ENCODE measurements around the gene BANP.
"Not testable (repeated sequence)": the region's sequence is repeated elsewhere in the genome, so short reads cannot be mapped to it uniquely, and the experiment has no call there.

The BANP gene

DNA sequence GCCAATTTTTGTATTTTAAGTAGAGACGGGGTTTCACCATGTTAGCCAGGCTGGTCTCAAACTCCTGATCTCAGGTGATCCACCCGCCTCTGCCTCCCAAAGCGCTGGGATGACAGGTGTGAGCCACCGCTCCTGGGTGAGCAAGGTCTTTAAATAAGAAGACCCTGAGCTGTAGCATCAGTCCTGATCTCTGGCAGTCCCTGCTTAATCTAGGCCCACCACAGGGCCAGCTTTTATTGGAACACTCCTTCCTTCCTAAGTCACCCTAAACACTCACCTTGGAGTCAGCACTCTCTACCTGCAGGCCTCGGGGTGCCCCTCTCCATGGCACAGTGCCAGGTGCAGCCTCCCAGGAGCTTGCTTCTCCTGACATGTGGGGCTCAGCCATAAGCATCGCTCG, 45.7 kb upstream of the BANP start:
- peak; percentile 90 for TF ChIP-seq ZNF10 (tag by site-specific recombination; IDR thresholded peaks at IDR 0.05)
- H3K9me3 ChIP-seq (ENCODE audit: control insufficient read depth, insufficient read depth, low read depth, low read length); H3K4me3 ChIP-seq (ENCODE audit: low read depth, low read length); H3K36me3 ChIP-seq (ENCODE audit: control insufficient read depth in 2 of 2, insufficient read depth in 1 of 2, low read length in 2 of 2); H3K27ac ChIP-seq (ENCODE audit: extremely low read depth, low read depth, low read length); POLR2A ChIA-PET; H3K4me1 ChIP-seq (ENCODE audit: control insufficient read depth, insufficient read depth, low read length): not testable (repeated sequence)
- CTCF ChIA-PET: interaction anchor here (0.7 to 1.6 kb wide), 4 partner anchors 34 to 117 kb away, joined by 3 to 5 read pairs (median 4); no protein-coding TSS in a partner anchor

DNA sequence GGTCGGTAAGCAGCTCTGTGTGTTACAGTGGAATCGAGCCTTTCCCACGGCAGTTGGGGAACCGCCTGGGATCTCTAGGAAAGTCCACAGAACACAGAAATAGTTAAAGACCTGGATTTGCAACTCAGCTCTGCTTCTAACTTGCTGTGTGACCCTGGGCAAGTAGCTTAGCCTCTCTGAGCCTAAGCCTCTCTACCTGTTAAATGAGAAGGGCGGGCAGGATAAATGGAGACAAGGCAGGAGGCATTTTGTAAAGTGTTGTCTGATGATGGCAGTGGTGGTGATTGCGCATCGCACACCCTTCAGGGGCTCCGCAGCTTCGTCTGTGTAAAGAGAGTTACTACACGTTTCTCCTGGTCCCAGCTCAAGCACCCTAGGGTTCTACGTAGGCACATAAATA, 43.1 kb upstream of the BANP start:
- H3K4me1 ChIP-seq (ENCODE audit: control insufficient read depth, insufficient read depth, low read length); H3K27ac ChIP-seq (ENCODE audit: extremely low read depth, low read depth, low read length); H3K9me3 ChIP-seq (ENCODE audit: control insufficient read depth, insufficient read depth, low read depth, low read length); H3K4me3 ChIP-seq (ENCODE audit: low read depth, low read length); H3K36me3 ChIP-seq (ENCODE audit: control insufficient read depth in 2 of 2, insufficient read depth in 1 of 2, low read length in 2 of 2); POLR2A ChIA-PET: not testable (repeated sequence)
- CTCF ChIA-PET: interaction anchor here (0.8 to 2.6 kb wide), 2 partner anchors 37 to 58 kb away, joined by 4 to 11 read pairs; no protein-coding TSS in a partner anchor
- peak; percentile 71; the same call in 1 of the 2 replicates for TF ChIP-seq ZNF768 (tag by site-specific recombination; IDR thresholded peaks at IDR 0.05)

- CTCF ChIA-PET: interaction anchor here (0.6 to 2.6 kb wide), 7 partner anchors 18 to 131 kb away, joined by 3 to 11 read pairs (median 3); no protein-coding TSS in a partner anchor
- H3K36me3 ChIP-seq (ENCODE audit: control insufficient read depth in 2 of 2, insufficient read depth in 1 of 2, low read length in 2 of 2); H3K27ac ChIP-seq (ENCODE audit: extremely low read depth, low read depth, low read length); H3K4me3 ChIP-seq (ENCODE audit: low read depth, low read length); H3K4me1 ChIP-seq (ENCODE audit: control insufficient read depth, insufficient read depth, low read length); H3K9me3 ChIP-seq (ENCODE audit: control insufficient read depth, insufficient read depth, low read depth, low read length); POLR2A ChIA-PET: not testable (repeated sequence)
- TF ChIP-seq ZEB2 (tag by site-specific recombination; IDR thresholded peaks at IDR 0.05) (0 out of 2 replicates have a peak, but pooled peaks have one; percentile 19), ZNF654 (tag by site-specific recombination; IDR thresholded peaks at IDR 0.05; ENCODE audit: low read depth) (peak; percentile 33; the same call in 1 of the 2 replicates), ZNF10 (tag by site-specific recombination; IDR thresholded peaks at IDR 0.05) (peak; percentile 94)
- TF ChIP-seq, protein P1, sequence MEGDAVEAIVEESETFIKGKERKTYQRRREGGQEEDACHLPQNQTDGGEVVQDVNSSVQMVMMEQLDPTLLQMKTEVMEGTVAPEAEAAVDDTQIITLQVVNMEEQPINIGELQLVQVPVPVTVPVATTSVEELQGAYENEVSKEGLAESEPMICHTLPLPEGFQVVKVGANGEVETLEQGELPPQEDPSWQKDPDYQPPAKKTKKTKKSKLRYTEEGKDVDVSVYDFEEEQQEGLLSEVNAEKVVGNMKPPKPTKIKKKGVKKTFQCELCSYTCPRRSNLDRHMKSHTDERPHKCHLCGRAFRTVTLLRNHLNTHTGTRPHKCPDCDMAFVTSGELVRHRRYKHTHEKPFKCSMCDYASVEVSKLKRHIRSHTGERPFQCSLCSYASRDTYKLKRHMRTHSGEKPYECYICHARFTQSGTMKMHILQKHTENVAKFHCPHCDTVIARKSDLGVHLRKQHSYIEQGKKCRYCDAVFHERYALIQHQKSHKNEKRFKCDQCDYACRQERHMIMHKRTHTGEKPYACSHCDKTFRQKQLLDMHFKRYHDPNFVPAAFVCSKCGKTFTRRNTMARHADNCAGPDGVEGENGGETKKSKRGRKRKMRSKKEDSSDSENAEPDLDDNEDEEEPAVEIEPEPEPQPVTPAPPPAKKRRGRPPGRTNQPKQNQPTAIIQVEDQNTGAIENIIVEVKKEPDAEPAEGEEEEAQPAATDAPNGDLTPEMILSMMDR (tag by site-specific recombination; IDR thresholded peaks at IDR 0.05): peak; percentile 62
- TF ChIP-seq, protein P2, sequence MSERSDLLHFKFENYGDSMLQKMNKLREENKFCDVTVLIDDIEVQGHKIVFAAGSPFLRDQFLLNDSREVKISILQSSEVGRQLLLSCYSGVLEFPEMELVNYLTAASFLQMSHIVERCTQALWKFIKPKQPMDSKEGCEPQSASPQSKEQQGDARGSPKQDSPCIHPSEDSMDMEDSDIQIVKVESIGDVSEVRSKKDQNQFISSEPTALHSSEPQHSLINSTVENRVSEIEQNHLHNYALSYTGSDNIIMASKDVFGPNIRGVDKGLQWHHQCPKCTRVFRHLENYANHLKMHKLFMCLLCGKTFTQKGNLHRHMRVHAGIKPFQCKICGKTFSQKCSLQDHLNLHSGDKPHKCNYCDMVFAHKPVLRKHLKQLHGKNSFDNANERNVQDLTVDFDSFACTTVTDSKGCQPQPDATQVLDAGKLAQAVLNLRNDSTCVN (tag by site-specific recombination; optimal IDR thresholded peaks at IDR 0.05): peak; percentile 28
These were observed 41.9 kb upstream of the BANP start for GRCh38 chr16:87909203-87909935.

- H3K36me3 ChIP-seq (ENCODE audit: control insufficient read depth in 2 of 2, insufficient read depth in 1 of 2, low read length in 2 of 2); H3K4me3 ChIP-seq (ENCODE audit: low read depth, low read length); H3K9me3 ChIP-seq (ENCODE audit: control insufficient read depth, insufficient read depth, low read depth, low read length); POLR2A ChIA-PET; H3K27ac ChIP-seq (ENCODE audit: extremely low read depth, low read depth, low read length); H3K4me1 ChIP-seq (ENCODE audit: control insufficient read depth, insufficient read depth, low read length): not testable (repeated sequence)
- CTCF ChIA-PET: interaction anchor here (1.4 kb wide), 1 partner anchor 60 kb away, joined by 3 read pairs; no protein-coding TSS in a partner anchor
- TF ChIP-seq ZNF629 (tag by site-specific recombination; IDR thresholded peaks at IDR 0.05): peak; percentile 96
- TF ChIP-seq ZBTB21 (tag by site-specific recombination; IDR thresholded peaks at IDR 0.05): peak; percentile 93
- TF ChIP-seq ATF2 (tag by site-specific recombination; IDR thresholded peaks at IDR 0.05; ENCODE audit: low read depth): peak; percentile 38
- TF ChIP-seq ZEB2 (tag by site-specific recombination; IDR thresholded peaks at IDR 0.05): peak; percentile 76
- TF ChIP-seq ZNF600 (tag by site-specific recombination; IDR thresholded peaks at IDR 0.05): peak; percentile 39; the same call in 1 of the 2 replicates
These were observed 40.0 kb upstream of the BANP start for GRCh38 chr16:87911106-87911763.

DNA sequence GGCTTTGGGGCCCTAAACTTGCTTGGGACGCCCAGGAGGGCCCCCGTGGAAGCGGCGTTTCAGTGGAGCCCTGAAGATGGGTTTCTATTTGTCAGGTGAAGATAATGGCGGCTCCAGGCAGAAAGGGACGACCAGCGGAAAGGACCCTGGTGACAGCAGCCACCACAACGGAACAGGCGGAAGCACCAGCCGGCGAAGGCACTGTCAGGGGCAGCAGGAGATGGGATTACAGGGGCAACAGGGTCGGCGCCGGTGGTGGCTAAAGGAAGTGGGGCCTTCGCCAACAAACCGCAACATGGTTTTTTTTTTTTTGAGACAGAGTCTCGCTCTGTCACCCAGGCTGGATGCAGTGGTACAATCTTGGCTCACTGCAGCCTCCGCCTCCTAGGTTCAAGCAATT, 38.5 kb upstream of the BANP start:
- H3K9me3 ChIP-seq (ENCODE audit: control insufficient read depth, insufficient read depth, low read depth, low read length); POLR2A ChIA-PET; H3K4me3 ChIP-seq (ENCODE audit: low read depth, low read length); CTCF ChIA-PET; H3K36me3 ChIP-seq (ENCODE audit: control insufficient read depth in 2 of 2, insufficient read depth in 1 of 2, low read length in 2 of 2); H3K4me1 ChIP-seq (ENCODE audit: control insufficient read depth, insufficient read depth, low read length); H3K27ac ChIP-seq (ENCODE audit: extremely low read depth, low read depth, low read length): not testable (repeated sequence)

- H3K9me3 ChIP-seq (ENCODE audit: control insufficient read depth, insufficient read depth, low read depth, low read length); H3K4me3 ChIP-seq (ENCODE audit: low read depth, low read length); POLR2A ChIA-PET; H3K27ac ChIP-seq (ENCODE audit: extremely low read depth, low read depth, low read length); H3K36me3 ChIP-seq (ENCODE audit: control insufficient read depth in 2 of 2, insufficient read depth in 1 of 2, low read length in 2 of 2); H3K4me1 ChIP-seq (ENCODE audit: control insufficient read depth, insufficient read depth, low read length): not testable (repeated sequence)
- CTCF ChIA-PET: interaction anchor here (1.1 to 1.2 kb wide), 2 partner anchors 65 to 135 kb away, joined by 3 to 5 read pairs; no protein-coding TSS in a partner anchor
These were observed 37.1 kb upstream of the BANP start for GRCh38 chr16:87914021-87914725.
